GM21717 (cell line): ENCODE measurements around the gene C2orf42.
"Not testable (repeated sequence)": the region's sequence is repeated elsewhere in the genome, so short reads cannot be mapped to it uniquely, and the experiment has no call there.

Experiments
- ATAC-seq: cut with Tn5 transposase; IDR thresholded peaks from one replicate; pipeline ENCODE4 v1.9.1; 2021; ENCODE audit warnings: mild to moderate bottlenecking, moderate library complexity; ENCODE audit not compliant: unreplicated experiment

Gene C2orf42

DNA sequence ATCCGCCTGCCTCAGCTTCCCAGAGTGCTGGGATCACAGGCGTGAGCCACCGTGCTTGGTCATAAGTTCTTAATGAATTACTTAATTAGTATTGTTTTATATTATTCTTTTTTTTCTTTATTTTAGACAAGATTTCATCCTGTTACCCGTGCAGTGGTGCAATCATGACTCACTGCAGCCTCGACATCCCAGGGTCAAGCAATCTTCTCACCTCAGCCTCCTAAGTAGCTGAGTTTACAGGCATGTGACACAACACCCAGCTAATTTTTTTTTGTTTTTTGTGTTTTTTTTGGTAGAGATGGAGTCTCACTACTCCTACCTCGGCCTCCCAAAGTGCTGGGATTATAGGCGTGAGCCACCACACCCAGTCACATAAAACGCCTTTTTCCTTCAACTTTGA, 17.3 kb downstream of the C2orf42 start:
- ATAC-seq = no peak

DNA sequence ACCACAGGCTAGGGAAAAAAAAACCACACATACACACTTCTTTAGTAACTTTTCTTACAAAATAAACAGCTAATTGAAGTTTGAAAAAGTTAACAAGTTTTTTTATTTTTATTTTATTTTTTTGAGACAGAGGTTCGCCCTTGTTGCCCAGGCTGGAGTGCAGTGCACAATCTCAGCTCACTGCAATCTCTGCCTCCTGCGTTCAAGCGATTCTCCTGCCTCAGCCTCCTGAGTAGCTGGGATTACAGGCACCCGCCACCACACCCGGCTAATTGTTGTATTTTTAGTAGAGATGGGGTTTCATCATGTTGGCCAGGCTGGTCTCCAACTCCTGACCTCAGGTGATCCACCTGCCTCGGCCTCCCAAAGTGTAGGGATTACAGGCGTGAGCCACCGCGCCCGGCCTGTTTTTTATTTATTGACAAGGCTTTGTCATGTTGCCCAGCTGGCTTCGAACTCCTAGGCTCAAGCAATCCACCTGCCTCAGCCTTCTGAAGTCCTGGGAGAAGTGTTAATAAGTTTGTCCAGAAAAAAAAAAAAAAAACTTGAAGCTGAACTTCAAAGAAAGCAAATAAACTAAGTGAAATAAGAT, 21.1 kb downstream of the C2orf42 start:
- not testable (repeated sequence) for ATAC-seq

DNA sequence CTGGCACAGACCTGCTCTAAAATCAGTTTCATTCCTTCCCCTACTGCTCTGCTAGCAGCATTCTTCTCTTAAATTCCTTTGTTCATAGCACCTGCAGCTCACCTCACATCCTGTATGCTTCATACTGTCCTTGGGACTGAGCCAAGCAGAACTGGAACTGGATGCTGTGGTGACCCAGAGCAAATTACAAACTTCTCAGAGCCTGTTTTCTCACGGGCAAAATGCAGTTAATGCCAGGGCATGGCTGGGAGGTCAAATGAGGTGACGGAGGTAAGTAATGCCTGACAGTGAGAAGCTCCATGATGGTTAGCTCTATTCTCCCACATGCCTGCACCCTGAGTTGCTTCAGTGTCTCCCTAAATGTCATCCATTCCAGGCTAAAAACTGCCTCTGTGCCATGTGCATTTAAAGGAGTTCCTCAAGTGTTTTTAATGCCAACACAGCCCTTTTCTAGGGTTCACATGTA, 29.7 kb downstream of the C2orf42 start:
- ATAC-seq = peak; percentile 80

DNA sequence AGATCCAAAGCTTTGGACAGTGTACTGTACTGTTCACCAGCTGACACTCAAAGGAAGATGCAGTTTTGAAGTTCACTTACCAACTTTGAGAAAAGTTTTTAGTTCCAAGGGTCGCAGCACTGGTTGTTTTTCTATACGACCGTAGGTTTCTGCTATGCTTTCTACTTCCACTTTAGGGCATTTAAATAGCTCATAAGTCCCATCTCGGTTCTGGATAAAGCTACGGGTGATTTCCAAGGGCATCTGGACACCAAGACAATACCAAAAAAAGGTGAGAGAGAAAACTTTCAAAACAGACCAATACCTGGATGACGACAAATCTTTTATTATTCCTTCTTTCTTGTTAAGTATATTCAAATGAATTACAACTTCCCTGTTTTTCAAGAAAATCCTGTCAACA, 30.3 kb downstream of the C2orf42 start:
- no peak for ATAC-seq

DNA sequence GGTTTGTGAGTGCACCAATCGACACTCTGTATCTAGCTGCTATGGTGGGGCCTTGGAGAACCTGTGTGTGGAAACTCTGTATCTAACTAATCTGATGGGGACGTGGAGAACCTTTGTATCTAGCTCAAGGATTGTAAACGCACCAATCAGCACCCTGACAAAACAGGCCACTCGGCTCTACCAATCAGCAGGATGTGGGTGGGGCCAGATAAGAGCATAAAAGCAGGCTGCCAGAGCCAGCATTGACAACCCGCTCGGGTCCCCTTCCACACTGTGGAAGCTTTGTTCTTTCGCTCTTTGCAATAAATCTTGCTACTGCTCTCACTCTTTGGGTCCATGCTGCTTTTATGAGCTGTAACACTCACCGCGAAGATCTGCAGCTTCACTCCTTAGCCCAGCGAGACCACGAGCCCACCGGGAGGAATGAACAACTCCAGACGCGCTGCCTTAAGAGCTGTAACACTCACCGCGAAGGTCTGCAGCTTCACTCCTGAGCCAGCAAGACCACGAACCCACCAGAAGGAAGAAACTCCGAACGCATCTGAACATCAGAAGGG, 41.6 kb downstream of the C2orf42 start:
- not testable (repeated sequence) for ATAC-seq

DNA sequence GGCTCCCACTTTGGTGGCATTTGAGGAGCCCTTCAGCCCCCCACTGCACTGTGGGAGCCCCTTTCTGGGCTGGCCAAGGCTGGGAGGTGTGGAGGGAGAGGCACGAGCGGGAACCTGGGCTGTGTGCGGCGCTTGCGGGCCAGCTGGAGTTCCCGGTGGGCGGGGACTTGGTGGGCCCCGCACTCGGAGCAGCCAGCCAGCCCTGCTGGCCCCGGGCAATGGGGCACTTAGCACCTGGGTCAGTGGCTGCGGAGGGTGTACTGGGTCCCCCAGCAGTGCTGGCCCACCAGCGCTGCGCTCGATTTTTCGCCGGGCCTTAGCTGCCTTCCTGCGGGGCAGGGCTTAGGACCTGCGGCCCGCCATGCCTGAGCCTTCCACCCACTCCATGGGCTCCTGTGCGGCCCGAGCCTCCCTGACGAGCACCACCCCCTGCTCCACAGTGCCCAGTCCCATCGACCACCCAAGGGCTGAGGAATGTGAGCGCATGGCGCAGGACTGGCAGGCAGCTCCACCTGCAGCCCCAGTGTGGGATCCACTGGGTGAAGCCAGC, 42.5 kb downstream of the C2orf42 start:
- not testable (repeated sequence) for ATAC-seq

DNA sequence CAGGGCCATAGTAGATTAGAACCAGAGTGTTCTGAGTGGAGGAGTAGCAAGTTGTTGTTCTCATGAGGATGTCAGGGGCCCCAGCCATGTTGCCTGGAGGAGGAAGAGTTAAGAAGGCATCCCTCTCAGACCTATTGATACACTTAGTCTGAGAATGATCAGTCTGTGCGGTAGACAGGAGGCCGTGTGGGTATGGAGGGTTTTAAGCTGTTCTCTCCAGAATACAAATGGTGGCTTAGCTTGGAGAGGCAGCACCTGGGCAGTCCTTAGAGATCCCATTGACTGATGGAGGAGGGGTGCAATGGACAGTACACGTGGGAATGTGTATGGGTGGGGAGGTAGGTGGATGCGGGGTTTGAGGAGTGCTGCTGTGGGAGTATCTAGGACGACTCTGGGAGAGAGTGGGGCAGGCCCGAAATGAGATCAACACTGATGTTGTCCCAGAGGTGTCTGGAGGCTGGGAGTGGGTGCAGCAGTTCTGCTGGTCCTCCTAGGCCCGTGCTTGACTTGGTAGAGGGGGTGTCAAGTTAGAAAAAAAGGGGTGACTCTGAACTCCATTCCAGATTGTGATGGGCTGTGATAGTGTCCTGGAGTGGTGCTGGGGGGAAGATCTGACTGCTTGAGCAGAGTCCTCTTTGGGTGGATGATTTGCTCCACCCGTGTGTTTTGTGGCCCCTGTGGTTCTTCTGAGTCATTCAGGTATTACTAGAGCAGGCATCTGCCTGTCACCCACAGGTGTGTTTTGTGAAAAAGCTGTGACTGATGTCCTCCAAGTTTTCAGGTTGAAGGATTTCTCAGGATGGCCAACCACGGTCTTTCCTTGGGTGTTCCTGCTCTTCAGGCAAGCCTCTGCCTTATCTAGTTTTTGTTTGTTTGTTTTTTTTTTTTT, 44.7 kb downstream of the C2orf42 start:
- no peak for ATAC-seq

DNA sequence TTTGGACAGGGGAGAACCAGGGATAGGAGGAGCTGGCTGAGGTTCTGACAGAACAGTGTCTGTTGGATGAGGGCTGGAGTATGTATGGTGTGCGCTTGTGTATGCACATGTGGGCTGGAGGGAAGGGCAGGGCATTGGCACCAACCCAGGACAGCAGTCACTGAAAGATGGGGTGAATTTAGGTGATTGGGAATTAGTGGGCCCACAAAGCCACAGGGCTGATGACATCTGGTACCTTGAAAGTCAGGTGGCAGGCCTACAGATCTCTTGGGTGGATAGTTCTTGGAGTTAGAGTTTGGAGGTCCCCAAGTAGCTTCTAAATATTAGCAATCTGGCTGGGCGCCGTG, 45.7 kb downstream of the C2orf42 start:
- ATAC-seq = no peak

DNA sequence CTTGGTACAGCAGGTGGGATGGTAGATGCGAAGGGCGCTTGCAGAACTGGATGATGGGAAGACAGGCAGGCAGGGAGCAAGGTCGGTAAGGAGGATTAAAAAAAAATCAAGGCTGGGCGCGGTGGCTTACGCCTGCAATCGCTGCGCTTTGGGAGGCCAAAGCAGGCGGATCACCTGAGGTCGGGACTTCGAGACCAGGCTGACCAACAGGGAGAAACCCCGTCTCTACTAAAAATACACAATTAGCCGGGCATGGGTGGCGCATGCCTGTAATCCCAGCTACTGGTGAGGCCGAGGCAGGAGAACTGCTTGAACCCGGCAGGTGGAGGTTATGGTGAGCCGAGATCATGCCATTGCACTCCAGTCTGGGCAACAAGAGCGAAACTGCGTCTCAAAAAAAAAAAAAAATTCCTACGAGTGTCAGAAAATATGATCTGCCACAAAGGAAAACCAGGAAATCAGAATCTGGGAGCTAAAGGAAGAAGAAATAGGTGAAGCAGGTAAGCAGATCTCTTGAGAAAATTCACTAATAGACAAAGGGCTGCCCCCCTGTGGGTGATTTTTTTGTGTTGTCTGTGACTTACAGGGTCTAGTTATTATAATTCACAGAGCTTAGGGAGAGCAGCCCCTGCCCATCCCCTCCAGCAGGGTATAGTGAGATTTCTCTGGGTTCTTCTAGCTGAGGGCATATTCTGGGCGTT, 46.2 kb downstream of the C2orf42 start:
- no peak for ATAC-seq

DNA sequence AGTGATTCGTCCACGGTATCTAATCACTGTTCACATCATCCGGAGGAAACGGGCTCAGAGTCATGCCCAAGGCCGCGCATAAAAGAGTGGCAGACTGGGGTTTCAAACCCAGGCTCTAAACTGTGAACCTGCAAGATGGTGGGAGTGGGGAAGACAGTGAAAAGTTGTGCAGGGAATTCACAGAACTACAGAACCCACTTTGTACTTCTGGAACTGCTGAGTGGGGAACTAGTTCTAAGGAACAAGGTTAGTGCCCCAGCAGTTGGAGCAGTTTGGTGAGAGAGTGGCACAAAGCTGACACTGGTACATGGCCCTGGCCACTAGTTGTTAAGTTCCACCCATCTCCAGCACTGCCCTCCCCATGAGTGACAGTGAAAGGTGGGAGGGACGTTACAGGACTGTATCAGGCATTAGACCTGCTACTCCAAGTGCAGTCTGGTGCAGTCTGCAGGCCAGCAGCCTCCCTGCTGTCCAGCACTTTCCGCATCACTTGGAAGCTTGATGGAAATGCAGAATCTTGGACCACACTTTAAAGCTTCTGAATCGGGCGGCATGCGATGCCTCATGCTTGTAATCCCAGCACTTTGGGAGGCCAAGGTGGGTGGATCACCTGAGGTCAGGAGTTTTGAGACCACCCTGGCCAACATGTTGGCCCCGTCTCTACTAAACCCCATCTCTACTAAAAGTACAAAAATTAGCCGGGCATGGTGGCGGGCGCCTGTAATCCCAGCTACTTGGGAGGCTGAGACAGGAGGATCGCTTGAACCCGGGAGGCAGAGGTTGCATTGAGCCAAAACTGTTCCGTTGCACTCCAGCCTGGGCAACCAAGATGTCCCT, 47.3 kb downstream of the C2orf42 start:
- no peak for ATAC-seq

DNA sequence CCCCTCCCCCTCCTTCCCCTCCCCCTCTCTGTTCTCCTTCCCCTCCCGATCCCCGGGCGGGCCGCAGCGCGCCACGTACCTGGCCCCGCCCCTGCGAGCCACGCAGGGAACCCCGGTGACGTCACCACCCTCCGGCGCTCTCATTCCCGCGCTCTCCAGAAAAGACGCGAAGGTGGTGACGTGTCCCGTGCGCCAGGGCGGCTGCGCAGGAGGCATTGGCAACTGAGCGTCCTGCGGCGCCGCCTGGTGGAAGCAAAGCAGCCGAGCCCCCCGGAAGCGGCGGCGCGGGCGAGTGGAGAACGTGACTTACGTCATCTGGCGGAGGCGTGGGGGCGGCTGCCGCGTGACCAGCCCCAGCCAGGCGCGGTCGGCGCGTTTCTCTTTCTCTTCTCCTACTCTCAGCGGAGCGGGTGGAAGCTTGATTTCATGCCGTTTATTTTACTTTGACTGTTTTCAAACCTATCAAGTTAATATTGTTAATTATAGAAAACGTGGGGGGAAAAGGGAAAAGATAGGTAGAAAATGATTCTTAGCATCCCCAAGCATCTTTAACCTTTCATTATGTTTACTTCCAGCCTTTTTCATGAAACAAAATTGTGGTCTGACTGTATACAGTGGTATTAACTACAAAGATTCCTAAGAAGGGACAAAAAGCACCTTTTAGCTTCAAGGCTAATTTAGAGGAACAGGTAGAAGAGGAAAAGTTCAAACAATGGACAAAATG, 48.1 kb downstream of the C2orf42 start:
- ATAC-seq = peak; percentile 58

DNA sequence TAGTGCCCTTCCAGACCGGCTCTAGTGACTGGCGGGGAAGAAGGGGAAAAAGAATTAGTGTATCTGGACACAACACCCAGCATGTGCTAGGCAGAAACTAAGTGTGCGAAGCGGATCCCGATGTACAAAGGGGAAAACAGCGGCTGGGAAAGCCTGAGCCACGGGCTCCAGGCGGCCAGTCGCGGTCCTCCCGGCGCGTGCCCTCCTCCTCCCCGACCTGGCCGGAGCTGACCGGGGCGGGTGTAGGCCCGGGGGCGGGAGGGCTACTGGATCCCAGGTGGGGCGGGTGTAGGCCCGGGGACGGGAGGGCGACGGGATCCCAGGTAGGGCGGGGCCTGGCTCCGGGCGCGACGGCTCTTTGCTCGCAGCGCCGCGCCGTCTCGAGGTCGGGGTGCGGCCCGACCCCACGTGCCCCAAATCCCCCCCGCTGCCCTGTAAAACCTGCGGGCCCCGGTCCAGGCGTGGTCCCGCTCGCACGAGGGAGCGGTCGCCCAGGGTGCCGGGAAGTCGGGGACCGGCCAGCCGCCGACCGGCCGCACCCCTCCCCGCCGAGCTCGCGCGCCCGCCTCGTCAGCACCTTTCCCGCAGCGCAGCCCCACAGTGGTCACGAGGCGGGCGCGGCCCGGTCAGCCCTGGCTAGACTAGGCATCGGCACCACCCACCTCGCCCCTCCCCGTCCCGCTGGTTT, 48.8 kb downstream of the C2orf42 start:
- ATAC-seq = peak; percentile 34

DNA sequence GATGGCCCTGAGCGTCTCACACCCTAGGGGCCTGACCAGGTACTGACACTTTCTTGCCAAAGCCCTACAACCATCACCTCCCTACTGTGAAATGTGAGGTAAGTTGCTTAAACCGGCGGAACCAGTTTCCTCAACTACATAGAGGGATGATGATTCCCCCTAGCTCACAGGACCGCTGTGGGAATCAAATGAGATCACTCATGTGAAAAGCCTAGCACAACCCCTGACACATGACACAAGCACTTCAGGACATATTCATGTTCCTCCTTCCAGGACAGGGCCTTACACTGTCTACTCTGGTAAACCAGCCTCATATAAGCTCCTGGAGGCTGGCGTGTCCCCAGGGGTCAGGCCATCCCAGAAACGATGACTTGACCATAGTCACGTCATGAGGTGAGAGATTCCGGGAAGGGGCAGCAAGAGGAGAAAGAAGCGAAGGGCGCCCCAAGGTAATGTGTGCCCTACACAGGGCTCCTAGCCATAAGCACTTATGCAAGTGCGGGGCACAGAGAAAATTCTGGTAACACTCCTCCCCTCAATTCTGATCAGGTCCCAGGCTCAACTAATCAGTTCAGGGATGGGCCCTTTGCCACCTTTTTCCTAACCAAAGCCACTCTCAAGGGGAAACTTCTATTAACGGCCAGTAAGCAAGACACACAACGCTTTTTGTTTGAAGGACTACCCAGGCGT, 49.5 kb downstream of the C2orf42 start:
- peak; percentile 38 for ATAC-seq

DNA sequence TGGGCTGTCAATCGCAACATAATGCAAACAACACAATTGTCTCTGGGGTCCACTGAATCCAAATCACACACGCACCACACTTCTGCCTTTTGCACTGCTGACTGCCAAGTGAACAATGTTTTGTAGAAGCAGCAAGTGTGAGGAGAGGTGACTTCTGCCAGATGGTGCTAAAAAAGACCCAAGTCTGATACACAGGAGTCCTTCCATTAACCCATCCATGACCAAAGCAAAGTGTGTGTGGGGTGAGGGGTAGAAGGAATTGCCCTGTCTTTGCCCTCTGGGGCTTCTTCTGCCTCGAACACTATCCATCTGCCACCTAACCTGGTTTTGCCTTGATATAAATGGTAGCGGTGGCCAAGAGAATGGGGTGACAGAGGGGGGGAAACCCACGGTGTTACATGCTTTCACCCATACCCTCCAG, 50.0 kb downstream of the C2orf42 start:
- no peak for ATAC-seq

DNA sequence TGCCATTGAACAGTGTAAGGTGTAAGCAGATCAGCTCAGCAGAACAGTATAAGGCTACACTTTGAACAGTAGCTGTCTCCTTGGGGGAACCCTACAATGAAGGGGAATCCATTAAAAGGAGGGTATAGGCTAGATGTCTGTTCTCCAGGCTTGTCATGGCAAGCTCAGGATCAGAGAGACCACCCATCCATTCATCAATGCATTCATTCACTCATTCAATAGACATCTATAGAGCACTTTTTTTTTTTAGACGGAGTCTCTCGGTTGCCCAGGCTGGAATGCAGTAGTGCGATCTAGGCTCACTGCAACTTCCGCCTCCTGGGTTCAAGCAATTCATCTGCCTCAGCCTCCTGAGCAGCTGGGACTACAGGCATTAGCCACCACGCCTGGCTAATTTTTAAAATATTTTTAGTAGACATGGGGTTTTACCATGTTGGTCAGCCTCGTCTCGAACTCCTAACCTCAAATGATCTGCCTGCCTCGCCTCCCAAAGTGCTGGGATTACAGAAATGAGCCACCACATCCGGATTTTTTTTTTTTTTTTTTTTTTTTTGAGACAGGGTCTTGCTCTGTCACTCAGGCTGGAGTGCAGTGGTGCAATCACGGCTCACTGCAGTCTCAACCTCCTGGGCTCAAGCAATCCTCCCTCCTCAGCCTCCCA, 56.4 kb downstream of the C2orf42 start:
- not testable (repeated sequence) for ATAC-seq

DNA sequence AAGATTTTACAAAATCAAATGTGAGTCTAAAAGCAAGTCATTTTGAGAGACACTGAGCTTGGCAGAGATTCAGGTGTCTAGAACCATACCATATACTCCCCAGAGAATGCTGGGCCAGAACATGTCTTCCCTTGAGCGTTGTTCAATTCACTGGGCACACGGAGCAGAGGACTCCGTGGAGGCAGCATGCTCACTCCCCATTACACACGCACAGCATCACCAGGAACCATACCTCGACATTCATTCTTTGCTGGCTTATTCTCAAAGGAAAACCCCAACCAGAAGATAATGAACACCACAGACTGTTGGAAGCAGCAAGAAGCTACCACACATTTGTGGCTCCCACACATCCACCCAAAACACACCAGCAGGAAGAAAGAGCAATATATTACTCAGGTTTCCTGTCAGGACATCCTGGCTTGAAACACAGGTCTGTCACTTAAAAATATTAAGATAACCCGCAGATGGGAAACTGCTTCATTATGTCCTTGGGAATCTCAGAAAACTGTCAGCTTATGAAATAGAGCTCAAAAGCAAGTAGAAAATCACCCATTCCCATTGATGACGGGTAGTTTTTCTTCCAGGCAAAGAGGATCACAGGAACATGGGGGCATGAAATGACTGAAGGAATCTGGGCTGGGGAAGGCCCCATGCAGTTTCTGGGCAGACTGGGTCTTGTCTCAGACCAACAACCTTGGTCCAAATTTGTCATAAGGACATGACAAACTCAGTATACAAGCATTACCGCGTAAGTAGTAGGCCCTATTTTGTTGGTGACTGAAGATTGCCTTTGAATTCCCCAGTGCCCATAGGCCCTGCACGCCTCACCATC, 57.1 kb downstream of the C2orf42 start:
- ATAC-seq = no peak

DNA sequence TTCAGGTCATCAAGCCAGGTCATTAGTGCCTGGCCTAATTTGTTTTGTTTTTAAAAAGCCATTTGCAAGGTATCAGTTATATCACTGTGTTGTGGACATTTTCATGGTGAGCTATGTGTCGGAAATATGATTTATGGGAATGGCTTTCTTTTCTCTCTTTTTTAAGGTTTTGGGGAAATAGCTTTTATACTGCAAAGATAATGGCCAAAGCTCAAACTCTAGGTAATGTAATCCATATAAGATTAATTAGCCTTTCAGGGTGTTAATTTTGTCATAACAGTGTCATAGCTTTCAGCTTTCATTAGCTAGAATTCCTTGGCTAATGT, 57.7 kb downstream of the C2orf42 start:
- no peak for ATAC-seq
